CD4-positive, alpha-beta memory T cell (primary cell): ENCODE results near the gene RPL28. TPM values are rescaled to one million over a fixed set of nuclear protein-coding genes. Genes with fewer than 3 reads are reported as not detected.

Experiments
- CTCF ChIA-PET: fragments of 350-600 bp; sonication (Branson Sonifier 250); formaldehyde crosslinking; loops from one replicate; lab custom pipeline; 2021; ENCODE audit warnings: inconsistent platforms; ENCODE audit not compliant: partially characterized antibody; lab: Charles Lee
- POLR2A ChIA-PET: fragments of 350-600 bp; sonication (Branson Sonifier 250); formaldehyde crosslinking; loops from one replicate; lab custom pipeline; 2021; ENCODE audit not compliant: partially characterized antibody; lab: Charles Lee
- DNase-seq, 5 donors: peaks; one replicate each; pipeline versions ENCODE4 v3.0.0 to v3.0.0-alpha.2; 2020 to 2022; ENCODE audit warnings: mixed read lengths in 1 of 5
- H3K27ac ChIP-seq: one replicate; pipeline ENCODE4 v1.7.0; 2013; ENCODE audit warnings: low read depth, low read length
- H3K27me3 ChIP-seq: 2 replicates; pipeline ENCODE4 v1.7.0; 2013; ENCODE audit warnings: mild to moderate bottlenecking, low read length, moderate library complexity; ENCODE audit not compliant: insufficient read depth
- H3K36me3 ChIP-seq: 2 replicates; pipeline ENCODE4 v1.7.0; 2013; ENCODE audit warnings: mild to moderate bottlenecking, low read length, moderate library complexity; ENCODE audit not compliant: insufficient read depth
- H3K4me1 ChIP-seq: 2 replicates; pipeline ENCODE4 v1.7.0; 2013; ENCODE audit warnings: mild to moderate bottlenecking, low read length, moderate library complexity; ENCODE audit not compliant: insufficient read depth
- H3K4me3 ChIP-seq, 2 donors: one replicate each; pipeline ENCODE4 v1.7.0; 2013; ENCODE audit warnings: low read length in 2 of 2, mild to moderate bottlenecking in 1 of 2
- H3K9me3 ChIP-seq, 2 donors: one replicate each; pipeline ENCODE4 v1.7.0; 2013; ENCODE audit warnings: low read length in 2 of 2, control low read depth in 1 of 2; ENCODE audit not compliant: control insufficient read depth in 1 of 2
- H3K27ac Mint-ChIP-seq, 7 donors: one replicate each; pipeline ENCODE4 v1.8.0; 2020 to 2021; ENCODE audit warnings: mixed read lengths in 7 of 7, mild to moderate bottlenecking in 6 of 7, inconsistent platforms in 3 of 7, moderate library complexity in 3 of 7
- H3K27me3 Mint-ChIP-seq, 2 donors: one replicate each; pipeline ENCODE4 v1.8.0; 2020 to 2021; ENCODE audit warnings: mixed read lengths in 2 of 2
- H3K36me3 Mint-ChIP-seq, 2 donors: one replicate each; pipeline ENCODE4 v1.8.0; 2020 to 2021; ENCODE audit warnings: mixed read lengths in 2 of 2, inconsistent platforms in 1 of 2, mild to moderate bottlenecking in 1 of 2
- H3K4me1 Mint-ChIP-seq, 4 donors: one replicate each; pipeline ENCODE4 v1.8.0; 2020 to 2021; ENCODE audit warnings: mixed read lengths in 4 of 4, mild to moderate bottlenecking in 1 of 4
- H3K4me3 Mint-ChIP-seq, 8 donors: one replicate each; pipeline ENCODE4 v1.8.0; 2020 to 2021; ENCODE audit warnings: mixed read lengths in 8 of 8, mild to moderate bottlenecking in 7 of 8, moderate library complexity in 6 of 8, inconsistent platforms in 3 of 8
- H3K9me3 Mint-ChIP-seq, 8 donors: one replicate each; pipeline ENCODE4 v1.8.0; 2020 to 2021; ENCODE audit warnings: mixed read lengths in 8 of 8, mild to moderate bottlenecking in 5 of 8, inconsistent platforms in 3 of 8, moderate library complexity in 1 of 8
- intact Hi-C: fragments of 100-400 bp; cut with micrococcal nuclease; formaldehyde crosslinking; loops from one replicate; pipeline ENCODE4 v1.15.1; 2023
- polyA plus RNA-seq, 2 donors: library from polyadenylated mRNA; unstranded; fragments of 300-500 nt; fragmentation: Illumina TruSeq; gene quantifications; one replicate each; pipeline ENCODE4 v1.2.3, GENCODE V29; 2021
- total RNA-seq, 2 experiments: library from RNA; stranded (reverse); gene quantifications; one replicate each; pipeline ENCODE4 v1.2.3, GENCODE V29; 2021

Gene RPL28
- total and polyA plus RNA-seq, 4 experiments from 2014 or later = 257 to 3,159 (median 1,960) TPM

DNA sequence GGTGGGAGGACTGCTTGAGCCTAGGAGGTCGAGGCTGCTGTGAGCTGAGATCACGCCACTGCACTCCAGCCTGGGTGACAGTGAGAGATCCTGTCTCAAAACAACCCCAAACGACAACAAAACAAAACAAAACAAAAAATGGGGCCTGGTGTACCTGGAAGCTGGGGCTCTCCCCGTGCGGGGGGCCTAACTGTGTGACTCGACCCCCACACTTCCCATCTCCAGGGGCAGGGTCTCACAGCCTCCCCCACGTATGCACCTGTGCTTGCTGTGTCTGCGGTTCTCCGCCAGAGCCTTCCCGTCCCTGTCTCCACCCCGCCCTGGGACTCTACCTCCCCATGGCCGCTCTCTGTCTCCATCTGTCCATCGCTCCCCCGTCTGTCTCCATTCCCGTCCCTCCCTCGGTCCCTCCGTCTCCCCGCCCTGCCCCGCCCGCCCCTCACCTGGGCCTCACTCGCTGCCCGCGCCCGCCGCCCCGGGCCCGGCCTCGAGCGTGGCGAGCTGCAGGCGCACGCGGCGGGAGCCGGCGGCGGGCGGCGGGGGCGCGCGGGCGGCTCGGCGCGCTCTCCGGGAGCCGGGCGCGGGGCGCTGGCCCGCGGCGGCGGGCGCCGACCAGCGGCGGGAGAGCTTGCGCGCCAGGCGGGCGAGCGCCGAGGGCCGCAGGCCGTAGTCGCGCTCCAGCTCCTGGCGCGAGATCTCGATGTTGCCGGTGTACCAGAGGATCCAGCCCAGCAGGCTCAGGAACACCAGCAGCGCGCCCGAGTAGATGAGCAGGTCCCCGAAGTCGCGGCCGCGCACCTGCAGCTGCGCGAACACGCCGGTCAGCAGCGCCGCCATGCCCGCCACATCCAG, 2.2 kb upstream of the RPL28 start:
- Mint-ChIP-seq H3K27me3 (no peaks in the 10 kb centered on the region), H3K4me1 (peaks cover 26 to 66% (median 46%) of the 10 kb centered on the region in 4 donors), H3K9me3 (peaks cover 0 to 9% (median 0%) of the 10 kb centered on the region in 8 donors), H3K36me3 (peaks cover 15 to 34% of the 10 kb centered on the region in 2 donors), H3K4me3 (peak overlapping the region; percentile 81 to 89 (median 86)), H3K27ac (peak overlapping the region in 6 of 7 donors; percentile 74 to 93 (median 90))
- intact Hi-C loops = loop anchor here (2.0 to 10.0 kb wide), 2 partner anchors 91 to 241 kb away; partner anchors contain the start of gene ZNF784
- H3K36me3 ChIP-seq = peaks cover 18% of the 10 kb centered on the region
- ChIA-PET CTCF (interaction anchor here (0.9 to 3.0 kb wide), 13 partner anchors 37 to 248 kb away, joined by 3 to 31 read pairs (median 4); partner anchors contain the start of genes HSPBP1, KMT5C and PPP6R1), POLR2A (interaction anchor here (0.6 to 12.9 kb wide), 25 partner anchors 10 to 303 kb away, joined by 3 to 247 read pairs (median 5); partner anchors contain the start of genes HSPBP1, IL11, ISOC2 and KMT5C)
- peaks cover 44% of the 10 kb centered on the region for H3K4me1 ChIP-seq
- DNase-seq = peak; percentile 35 to 57 (median 50)
- peak overlapping the region in 1 of 2 donors; percentile 40 for H3K4me3 ChIP-seq
- no peaks in the 10 kb centered on the region for H3K9me3 ChIP-seq
- H3K27me3 ChIP-seq = no peaks in the 10 kb centered on the region
- H3K27ac ChIP-seq = no peak overlapping the region

DNA sequence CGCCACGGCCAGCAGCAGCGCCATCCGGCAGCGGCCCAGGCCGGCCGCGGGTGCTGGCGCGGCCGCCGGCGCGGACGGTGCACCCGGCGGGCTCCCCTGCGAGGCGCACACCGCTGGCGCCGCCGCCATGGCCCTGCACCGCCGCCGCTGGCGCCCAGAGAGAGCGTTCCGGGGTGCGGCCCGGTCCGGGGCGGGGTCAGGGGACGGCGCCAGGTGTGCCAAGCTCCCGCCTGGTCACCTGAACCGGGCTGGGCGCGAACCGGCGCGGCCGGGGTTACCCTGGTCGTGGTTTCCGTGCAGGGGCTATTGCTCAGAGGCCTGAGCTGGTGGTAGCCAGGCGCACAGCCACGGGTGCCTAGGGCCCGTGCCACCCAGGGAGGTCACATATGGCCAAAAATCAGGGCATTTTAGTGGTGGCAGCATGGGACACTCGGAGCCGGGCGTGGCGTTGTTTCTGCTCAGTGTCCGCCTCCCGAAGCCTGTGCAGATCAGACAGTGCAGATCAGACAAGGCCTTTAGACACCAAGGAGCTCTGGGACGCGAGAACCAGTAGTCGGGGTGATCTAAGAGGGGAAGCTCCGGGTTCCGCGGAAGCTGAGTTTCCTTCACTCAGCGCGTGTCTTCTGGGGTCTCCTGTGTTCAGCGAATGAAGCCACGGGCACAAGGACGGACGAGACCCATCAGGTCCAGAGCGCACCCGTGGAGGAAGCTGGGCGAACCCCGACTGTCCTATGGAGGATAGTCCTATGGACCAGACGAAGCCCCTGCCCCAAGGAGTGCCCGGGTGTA, 1.4 kb upstream of the RPL28 start, which contains the start of gene TMEM238:
TSS of gene TMEM238 (minus strand) at position 162 of the 789 bp plus-strand sequence. CDS start at position 129, 33 bp downstream.
- no peaks in the 10 kb centered on the region for H3K9me3 ChIP-seq
- CTCF ChIA-PET = interaction anchor here (0.9 to 3.0 kb wide), 13 partner anchors 25 to 249 kb away, joined by 3 to 31 read pairs (median 5); partner anchors contain the start of genes HSPBP1, KMT5C and PPP6R1
- H3K27ac ChIP-seq = peak within 1 kb of the TSS; percentile 94
- Mint-ChIP-seq H3K4me1 (peaks cover 31 to 74% (median 52%) of the 10 kb centered on the region in 4 donors), H3K27ac (peak within 1 kb of the TSS; percentile 98 to 100 (median 99)), H3K9me3 (peaks cover 0 to 9% (median 0%) of the 10 kb centered on the region in 8 donors), H3K36me3 (peaks cover 15 to 42% of the 10 kb centered on the region in 2 donors), H3K4me3 (peak within 1 kb of the TSS; percentile 99 to 100 (median 100)), H3K27me3 (no peaks in the 10 kb centered on the region)
- H3K4me3 ChIP-seq = peak within 1 kb of the TSS; percentile 49 to 88
- intact Hi-C loops = loop anchor here (2.0 to 10.0 kb wide), 2 partner anchors 92 to 240 kb away; partner anchors contain the start of gene ZNF784
- H3K27me3 ChIP-seq = no peaks in the 10 kb centered on the region
- peaks cover 26% of the 10 kb centered on the region for H3K36me3 ChIP-seq
- DNase-seq = peak; percentile 36 to 53 (median 43)
- POLR2A ChIA-PET = interaction anchor here (0.7 to 12.9 kb wide), 29 partner anchors 9 to 304 kb away, joined by 3 to 247 read pairs (median 4); partner anchors contain the start of genes HSPBP1, IL11, ISOC2 and KMT5C
- peaks cover 52% of the 10 kb centered on the region for H3K4me1 ChIP-seq

DNA sequence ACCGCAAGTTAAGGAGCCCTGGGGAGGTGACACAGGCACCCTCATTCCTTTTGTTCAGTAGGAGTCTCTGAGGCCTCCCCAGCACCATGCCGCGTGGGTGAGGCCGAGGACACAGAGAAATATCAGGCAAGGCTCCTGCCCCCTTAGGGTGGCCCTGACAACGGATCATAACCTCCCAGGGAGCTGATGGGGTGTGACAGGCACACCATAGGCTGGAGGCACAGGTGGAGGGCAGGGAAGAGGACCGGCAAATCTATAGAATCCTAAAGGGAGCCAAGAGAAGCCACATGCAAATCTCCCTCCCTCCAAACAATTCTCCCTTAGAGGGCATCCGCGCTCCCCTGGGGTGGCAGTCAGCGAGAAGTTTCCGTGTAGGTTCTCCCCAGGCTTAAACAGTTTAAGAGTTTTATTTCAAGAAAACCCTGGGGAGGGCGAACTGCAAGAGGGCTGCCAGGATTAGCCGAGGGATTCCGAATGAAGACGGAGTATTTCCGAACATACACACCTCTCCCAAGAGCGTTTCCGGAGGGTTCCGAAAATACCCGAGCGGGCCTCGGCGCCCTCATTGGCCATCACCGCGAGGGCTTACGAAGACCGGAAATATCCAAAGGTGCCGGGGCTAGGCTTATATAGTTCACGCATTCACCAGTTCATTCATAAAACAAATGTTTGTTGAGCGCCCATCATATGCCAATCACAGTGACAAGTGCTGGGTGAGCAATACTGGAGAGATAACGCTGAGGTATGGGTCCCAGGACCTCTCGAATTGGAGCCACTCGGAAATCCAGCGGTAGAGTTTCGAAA, 610 bp upstream of the RPL28 start:
- Histone ChIP-seq H3K4me1 (peaks cover 60% of the 10 kb centered on the region), H3K36me3 (peaks cover 28% of the 10 kb centered on the region), H3K9me3 (no peaks in the 10 kb centered on the region), H3K27me3 (no peaks in the 10 kb centered on the region), H3K4me3 (peak overlapping the region; percentile 49 to 88), H3K27ac (peak overlapping the region; percentile 94)
- peak overlapping the region; percentile 98 to 100 (median 99) for H3K27ac Mint-ChIP-seq
- peaks cover 21 to 48% of the 10 kb centered on the region in 2 donors for H3K36me3 Mint-ChIP-seq
- H3K4me3 Mint-ChIP-seq = peak overlapping the region; percentile 99 to 100 (median 100)
- peak; percentile 96 to 98 (median 96) for DNase-seq
- H3K4me1 Mint-ChIP-seq = peaks cover 36 to 82% (median 59%) of the 10 kb centered on the region in 4 donors
- H3K27me3 Mint-ChIP-seq = no peaks in the 10 kb centered on the region
- ChIA-PET POLR2A (interaction anchor here (0.9 to 12.9 kb wide), 22 partner anchors 8 to 269 kb away, joined by 3 to 247 read pairs (median 5); partner anchors contain the start of genes HSPBP1, KMT5C, PPP1R12C and PPP6R1), CTCF (interaction anchor here (1.0 to 3.0 kb wide), 11 partner anchors 24 to 248 kb away, joined by 3 to 31 read pairs (median 5); partner anchors contain the start of genes KMT5C and PPP6R1)
- peaks cover 0 to 9% (median 0%) of the 10 kb centered on the region in 8 donors for H3K9me3 Mint-ChIP-seq
- intact Hi-C loops = loop anchor here (1.0 to 10.0 kb wide), 8 partner anchors 23 to 240 kb away; partner anchors contain the start of genes HSPBP1, KMT5C, PPP6R1 and ZNF784

DNA sequence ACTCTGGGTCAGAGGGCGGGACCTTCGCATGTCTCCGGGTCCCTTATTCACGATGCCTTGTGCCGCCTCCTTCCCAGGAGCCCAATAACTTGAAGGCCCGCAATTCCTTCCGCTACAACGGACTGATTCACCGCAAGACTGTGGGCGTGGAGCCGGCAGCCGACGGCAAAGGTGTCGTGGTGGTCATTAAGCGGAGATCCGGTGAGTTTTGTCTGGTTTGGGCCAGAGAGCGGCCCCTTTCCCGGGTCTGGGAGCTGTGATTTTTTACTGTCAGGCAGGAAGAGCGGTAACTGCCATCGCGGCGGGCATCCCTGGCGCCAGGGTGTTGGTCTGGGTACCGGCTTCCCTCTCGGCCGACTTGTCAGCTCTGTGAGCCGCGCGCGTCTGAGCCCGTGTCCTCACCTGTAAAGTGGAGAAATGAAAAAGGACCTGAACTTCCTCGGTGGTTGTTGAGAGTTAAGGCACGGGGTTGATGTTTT, 800 bp downstream of the RPL28 start:
- H3K27ac ChIP-seq = peak overlapping the region; percentile 94
- DNase-seq = no peak
- Mint-ChIP-seq H3K4me1 (peaks cover 37 to 89% (median 66%) of the 10 kb centered on the region in 4 donors), H3K9me3 (peaks cover 0 to 9% (median 0%) of the 10 kb centered on the region in 8 donors), H3K27me3 (no peaks in the 10 kb centered on the region), H3K36me3 (peaks cover 21 to 54% of the 10 kb centered on the region in 2 donors), H3K27ac (peak overlapping the region; percentile 98 to 100 (median 99)), H3K4me3 (peak overlapping the region; percentile 99 to 100 (median 100))
- H3K27me3 ChIP-seq = no peaks in the 10 kb centered on the region
- POLR2A ChIA-PET = interaction anchor here (0.9 to 12.9 kb wide), 10 partner anchors 10 to 132 kb away, joined by 3 to 247 read pairs (median 4); partner anchors contain the start of genes ISOC2, KMT5C, UBE2S and ZNF628
- peak overlapping the region; percentile 85 to 88 for H3K4me3 ChIP-seq
- peaks cover 68% of the 10 kb centered on the region for H3K4me1 ChIP-seq
- CTCF ChIA-PET = interaction anchor here (2.7 kb wide), 1 partner anchor 84 kb away, joined by 9 read pairs; no protein-coding TSS in a partner anchor
- peaks cover 42% of the 10 kb centered on the region for H3K36me3 ChIP-seq
- no peaks in the 10 kb centered on the region for H3K9me3 ChIP-seq
- intact Hi-C loops = loop anchor here (10.0 kb wide), 1 partner anchor 238 kb away; the partner anchor contains the start of gene ZNF784

DNA sequence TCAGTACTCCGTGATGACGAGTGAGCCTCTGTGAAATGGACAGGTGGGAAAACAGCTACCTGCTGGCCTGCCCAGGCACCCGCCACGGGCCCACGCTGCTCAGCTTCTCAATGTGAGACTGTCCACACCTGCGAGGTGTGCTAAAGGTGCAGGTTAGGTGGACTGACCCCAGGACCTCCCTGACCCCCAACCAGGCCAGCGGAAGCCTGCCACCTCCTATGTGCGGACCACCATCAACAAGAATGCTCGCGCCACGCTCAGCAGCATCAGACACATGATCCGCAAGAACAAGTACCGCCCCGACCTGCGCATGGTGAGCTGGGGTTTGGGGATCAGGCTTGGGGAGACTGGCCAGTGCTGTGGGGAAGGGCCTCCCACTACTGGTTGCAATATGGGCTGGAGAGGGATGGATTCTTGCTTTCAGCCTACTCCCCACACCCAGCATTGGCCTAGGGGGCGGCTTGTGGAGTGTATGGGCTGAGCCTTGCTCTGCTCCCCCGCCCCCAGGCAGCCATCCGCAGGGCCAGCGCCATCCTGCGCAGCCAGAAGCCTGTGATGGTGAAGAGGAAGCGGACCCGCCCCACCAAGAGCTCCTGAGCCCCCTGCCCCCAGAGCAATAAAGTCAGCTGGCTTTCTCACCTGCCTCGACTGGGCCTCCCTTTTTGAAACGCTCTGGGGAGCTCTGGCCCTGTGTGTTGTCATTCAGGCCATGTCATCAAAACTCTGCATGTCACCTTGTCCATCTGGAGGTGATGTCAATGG, 2.2 kb downstream of the RPL28 start:
- ChIA-PET CTCF (interaction anchor here (1.1 to 2.7 kb wide), 2 partner anchors 86 to 96 kb away, joined by 4 to 9 read pairs; no protein-coding TSS in a partner anchor), POLR2A (interaction anchor here (1.4 to 12.9 kb wide), 7 partner anchors 9 to 74 kb away, joined by 3 to 247 read pairs (median 6); partner anchors contain the start of genes ISOC2, KMT5C and UBE2S)
- Mint-ChIP-seq H3K27me3 (no peaks in the 10 kb centered on the region), H3K4me1 (peaks cover 31 to 78% (median 58%) of the 10 kb centered on the region in 4 donors), H3K27ac (peak overlapping the region; percentile 22 to 100 (median 99)), H3K4me3 (peak overlapping the region; percentile 99 to 100 (median 100)), H3K36me3 (peaks cover 21 to 62% of the 10 kb centered on the region in 2 donors), H3K9me3 (peaks cover 0 to 9% (median 0%) of the 10 kb centered on the region in 8 donors)
- H3K36me3 ChIP-seq = peaks cover 44% of the 10 kb centered on the region
- H3K27ac ChIP-seq = peak overlapping the region; percentile 94
- no peaks in the 10 kb centered on the region for H3K27me3 ChIP-seq
- peak overlapping the region in 1 of 2 donors; percentile 88 for H3K4me3 ChIP-seq
- peak in 1 of 5 donors; percentile 36 for DNase-seq
- H3K9me3 ChIP-seq = no peaks in the 10 kb centered on the region
- peaks cover 61% of the 10 kb centered on the region for H3K4me1 ChIP-seq
- intact Hi-C loops = loop anchor here (10.0 kb wide), 1 partner anchor 237 kb away; the partner anchor contains the start of gene ZNF784
